Measurements from ENCODE around the gene DPYD. TPM values are rescaled to one million over a fixed set of nuclear protein-coding genes. Genes with fewer than 3 reads are reported as not detected.
A peak's percentile ranks its signal among the peaks of the same experiment; 100 is the strongest.

DPYD gene
- polyA plus RNA-seq, 4 donors: 11.9 to 31.8 (median 26.0) TPM

DNA sequence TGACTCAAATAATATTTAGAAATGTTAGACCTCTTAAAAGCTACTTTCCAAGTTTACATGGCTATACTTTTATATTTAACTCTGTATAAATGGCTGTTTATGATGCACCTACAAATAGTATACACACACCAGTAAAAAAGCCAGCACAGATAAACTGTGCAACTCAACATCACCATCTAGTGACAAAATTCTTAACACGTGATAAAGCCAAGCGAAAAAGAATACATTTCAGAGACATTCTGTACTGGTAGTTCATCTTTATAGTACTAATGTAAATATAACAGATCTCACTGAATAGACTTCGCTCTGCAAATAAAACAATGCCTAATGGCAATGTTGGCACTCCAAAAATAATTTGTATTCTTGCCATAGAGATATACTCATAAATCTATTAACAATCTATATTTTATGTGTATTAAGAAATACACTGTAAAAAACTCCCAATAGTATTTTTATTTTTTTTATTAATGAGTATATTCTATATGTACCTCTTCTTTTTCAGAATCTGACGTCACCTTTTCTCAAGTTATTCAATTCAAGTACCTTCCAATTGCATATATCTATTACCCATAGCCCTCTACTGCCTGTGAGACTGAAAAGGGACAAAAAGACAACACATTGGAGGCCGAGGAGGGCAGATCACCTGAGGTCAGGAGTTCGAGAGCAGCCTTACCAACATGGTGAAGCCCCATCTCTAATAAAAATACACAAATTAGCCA, 100.2 kb downstream of the DPYD start:
- Histone ChIP-seq H3K4me1 (ENCODE audit: control insufficient read depth in 3 of 3, insufficient read depth in 2 of 3, low read depth in 1 of 3, low read length in 2 of 3) (no peaks in the 10 kb centered on the region), H3K4me3 (ENCODE audit: low read depth in 1 of 3, low read length in 3 of 3) (no peak overlapping the region), H3K36me3 (ENCODE audit: control insufficient read depth in 3 of 3, insufficient read depth in 2 of 3, low read depth in 1 of 3, low read length in 3 of 3) (no peaks in the 10 kb centered on the region), H3K27ac (ENCODE audit: low read depth in 1 of 3, low read length in 2 of 3) (no peak overlapping the region), H3K9me3 (ENCODE audit: control insufficient read depth in 2 of 2, insufficient read depth in 1 of 2, low read depth in 1 of 2, low read length in 1 of 2) (no peaks in the 10 kb centered on the region), H3K27me3 (ENCODE audit: control insufficient read depth in 3 of 3, insufficient read depth in 3 of 3, low read length in 3 of 3) (no peaks in the 10 kb centered on the region)
- 57 to 63% (median 59%) methylated on average over 6 of the region's 6 CpGs for WGBS, 3 donors
- FAIRE-seq: no peak
- DNase-seq: peak; percentile 33 to 46

DNA sequence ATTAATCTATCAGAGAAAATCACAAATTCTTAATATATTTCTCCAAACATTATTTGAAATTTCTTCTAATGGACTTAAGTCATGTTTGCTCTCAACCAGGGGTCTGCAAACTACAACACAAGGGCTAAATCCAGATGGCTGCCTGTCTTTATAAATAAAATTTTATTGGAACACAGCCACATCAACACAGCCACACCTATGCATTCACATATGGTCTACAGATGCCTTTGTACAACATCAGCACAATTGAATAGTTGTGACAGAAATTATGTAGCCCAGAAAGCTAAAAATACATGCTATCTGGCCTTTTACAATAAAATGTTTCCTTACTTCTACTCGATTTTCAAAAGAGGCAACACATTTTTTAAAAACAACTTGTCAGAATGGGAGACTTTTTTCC, 103.9 kb downstream of the DPYD start:
- no peaks in the 10 kb centered on the region for H3K27me3 ChIP-seq (ENCODE audit: control insufficient read depth in 3 of 3, insufficient read depth in 3 of 3, low read length in 3 of 3)
- DNase-seq: no peak
- H3K27ac ChIP-seq (ENCODE audit: low read depth in 1 of 3, low read length in 2 of 3): no peak overlapping the region
- no peak overlapping the region for H3K4me3 ChIP-seq (ENCODE audit: low read depth in 1 of 3, low read length in 3 of 3)
- no peaks in the 10 kb centered on the region for H3K4me1 ChIP-seq (ENCODE audit: control insufficient read depth in 3 of 3, insufficient read depth in 2 of 3, low read depth in 1 of 3, low read length in 2 of 3)
- no peak for FAIRE-seq
- 64 to 86% (median 85%) methylated on average over 1 of the region's 1 CpG for WGBS, 3 donors
- no peaks in the 10 kb centered on the region for H3K9me3 ChIP-seq (ENCODE audit: control insufficient read depth in 2 of 2, insufficient read depth in 1 of 2, low read depth in 1 of 2, low read length in 1 of 2)
- H3K36me3 ChIP-seq (ENCODE audit: control insufficient read depth in 3 of 3, insufficient read depth in 2 of 3, low read depth in 1 of 3, low read length in 3 of 3): no peaks in the 10 kb centered on the region

DNA sequence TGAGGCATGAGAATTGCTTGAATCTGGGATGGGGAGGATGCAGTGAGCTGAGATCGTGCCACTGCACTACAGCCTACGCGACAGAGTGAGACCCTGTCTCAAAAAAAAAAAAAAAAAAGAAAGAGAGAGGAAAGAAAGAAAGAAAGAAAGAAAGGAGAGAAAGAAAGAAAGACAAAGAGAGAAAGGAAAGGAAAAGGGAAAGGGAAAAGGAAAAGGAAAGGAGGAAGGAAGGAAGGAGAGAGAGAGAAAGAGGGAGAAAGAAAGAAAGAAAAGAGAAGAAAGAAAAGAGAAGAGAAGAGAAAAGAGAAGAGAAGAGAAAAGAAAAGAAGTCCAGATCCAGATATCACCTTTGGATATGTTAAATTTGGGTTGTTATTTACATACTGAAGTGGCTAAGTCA, 106.0 kb downstream of the DPYD start:
- Histone ChIP-seq H3K27me3 (ENCODE audit: control insufficient read depth in 3 of 3, insufficient read depth in 3 of 3, low read length in 3 of 3) (no peaks in the 10 kb centered on the region), H3K27ac (ENCODE audit: low read depth in 1 of 3, low read length in 2 of 3) (no peak overlapping the region), H3K4me3 (ENCODE audit: low read depth in 1 of 3, low read length in 3 of 3) (no peak overlapping the region), H3K9me3 (ENCODE audit: control insufficient read depth in 2 of 2, insufficient read depth in 1 of 2, low read depth in 1 of 2, low read length in 1 of 2) (no peaks in the 10 kb centered on the region), H3K36me3 (ENCODE audit: control insufficient read depth in 3 of 3, insufficient read depth in 2 of 3, low read depth in 1 of 3, low read length in 3 of 3) (peaks cover 0 to 2% (median 0%) of the 10 kb centered on the region in 3 donors), H3K4me1 (ENCODE audit: control insufficient read depth in 3 of 3, insufficient read depth in 2 of 3, low read depth in 1 of 3, low read length in 2 of 3) (no peaks in the 10 kb centered on the region)
- FAIRE-seq (no peak), DNase-seq (no peak)
- 92 to 96% (median 95%) methylated on average over 3 of the region's 3 CpGs for WGBS, 3 donors

DNA sequence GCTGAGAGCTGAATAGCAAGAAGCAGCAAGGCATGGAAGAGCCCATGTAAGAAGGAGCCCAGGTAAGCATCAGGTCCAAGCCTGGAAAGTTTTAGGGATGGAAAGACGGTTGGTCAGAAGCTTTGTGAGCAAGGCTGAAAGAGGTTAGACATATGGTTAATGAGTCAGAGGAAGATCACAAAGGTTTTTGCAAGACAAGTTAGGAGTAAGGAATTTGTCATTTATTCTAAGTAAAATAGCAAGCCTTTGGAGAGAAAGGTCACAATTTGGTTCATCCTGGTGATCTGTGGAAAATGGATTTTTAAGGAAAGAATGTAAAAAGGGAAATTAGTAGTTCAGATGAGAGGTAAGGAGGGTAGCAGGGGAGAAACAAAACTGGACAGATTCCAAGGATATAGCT, 106.7 kb downstream of the DPYD start:
- Histone ChIP-seq H3K36me3 (ENCODE audit: control insufficient read depth in 3 of 3, insufficient read depth in 2 of 3, low read depth in 1 of 3, low read length in 3 of 3) (peaks cover 0 to 2% (median 0%) of the 10 kb centered on the region in 3 donors), H3K4me1 (ENCODE audit: control insufficient read depth in 3 of 3, insufficient read depth in 2 of 3, low read depth in 1 of 3, low read length in 2 of 3) (no peaks in the 10 kb centered on the region), H3K9me3 (ENCODE audit: control insufficient read depth in 2 of 2, insufficient read depth in 1 of 2, low read depth in 1 of 2, low read length in 1 of 2) (no peaks in the 10 kb centered on the region), H3K27me3 (ENCODE audit: control insufficient read depth in 3 of 3, insufficient read depth in 3 of 3, low read length in 3 of 3) (no peaks in the 10 kb centered on the region), H3K27ac (ENCODE audit: low read depth in 1 of 3, low read length in 2 of 3) (no peak overlapping the region), H3K4me3 (ENCODE audit: low read depth in 1 of 3, low read length in 3 of 3) (no peak overlapping the region)
- no peak for DNase-seq
- no peak for FAIRE-seq
- WGBS, 3 donors: 81 to 95% (median 88%) methylated on average over 1 of the region's 1 CpG

DNA sequence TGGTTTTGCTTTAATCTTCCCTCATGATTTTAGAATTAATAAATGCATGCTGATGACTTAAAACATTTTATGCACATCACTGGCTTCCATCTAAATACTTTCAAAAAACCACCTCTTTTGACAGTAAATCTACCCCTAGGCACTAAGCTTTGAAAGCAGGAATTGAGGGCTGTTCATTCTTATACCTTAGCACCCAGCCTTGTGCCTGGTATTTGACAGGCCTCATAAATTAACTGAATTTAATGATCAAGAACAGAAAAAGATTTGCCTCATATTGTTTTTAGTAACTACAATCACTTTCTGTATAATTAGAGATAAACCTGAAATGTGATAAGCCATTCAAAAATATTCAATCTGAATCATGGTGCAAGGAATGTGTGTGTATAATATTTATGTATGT, 108.8 kb downstream of the DPYD start:
- FAIRE-seq (no peak), DNase-seq (no peak)
- no peaks in the 10 kb centered on the region for H3K9me3 ChIP-seq (ENCODE audit: control insufficient read depth in 2 of 2, insufficient read depth in 1 of 2, low read depth in 1 of 2, low read length in 1 of 2)

DNA sequence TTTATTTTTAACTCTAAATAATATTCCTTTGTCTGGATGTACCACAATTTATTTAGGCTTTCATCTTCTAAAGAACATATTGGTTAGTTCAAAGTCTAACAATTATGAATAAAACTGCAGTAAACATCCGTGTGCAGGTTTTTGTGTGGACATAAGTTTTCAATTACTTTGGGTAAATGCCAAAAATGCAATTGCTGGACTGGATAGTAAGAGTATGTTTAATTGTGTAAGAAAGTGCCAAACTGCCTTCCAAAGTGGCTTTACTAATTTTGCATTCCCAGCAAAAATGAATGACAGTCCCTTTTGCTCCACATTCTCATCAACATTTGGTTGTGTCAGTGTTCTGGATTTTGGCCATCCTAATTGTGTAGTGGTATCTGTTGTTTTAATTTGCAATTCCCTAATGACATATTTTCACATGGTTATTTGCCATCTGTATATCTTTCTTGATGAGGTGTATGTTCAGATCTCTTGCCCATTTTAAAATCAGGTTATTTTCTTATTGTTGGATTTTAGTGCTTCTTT, 113.8 kb downstream of the DPYD start:
- peaks cover 0 to 2% (median 0%) of the 10 kb centered on the region in 3 donors for H3K4me1 ChIP-seq (ENCODE audit: control insufficient read depth in 3 of 3, insufficient read depth in 2 of 3, low read depth in 1 of 3, low read length in 2 of 3)
- FAIRE-seq: no peak
- H3K27ac ChIP-seq (ENCODE audit: low read depth in 1 of 3, low read length in 2 of 3): no peak overlapping the region
- no peak overlapping the region for H3K4me3 ChIP-seq (ENCODE audit: low read depth in 1 of 3, low read length in 3 of 3)
- H3K36me3 ChIP-seq (ENCODE audit: control insufficient read depth in 3 of 3, insufficient read depth in 2 of 3, low read depth in 1 of 3, low read length in 3 of 3): peaks cover 0 to 2% (median 0%) of the 10 kb centered on the region in 3 donors
- no peaks in the 10 kb centered on the region for H3K9me3 ChIP-seq (ENCODE audit: control insufficient read depth in 2 of 2, insufficient read depth in 1 of 2, low read depth in 1 of 2, low read length in 1 of 2)
- peak in 1 of 2 donors; percentile 10 for DNase-seq
- WGBS, 3 donors: 17 to 49% (median 22%) methylated on average over 1 of the region's 1 CpG
- no peaks in the 10 kb centered on the region for H3K27me3 ChIP-seq (ENCODE audit: control insufficient read depth in 3 of 3, insufficient read depth in 3 of 3, low read length in 3 of 3)

More for the DNA sequence above, 108.8 kb downstream of the DPYD start:
- peaks cover 0 to under 1% (median 0%) of the 10 kb centered on the region in 3 donors for H3K4me1 ChIP-seq (ENCODE audit: control insufficient read depth in 3 of 3, insufficient read depth in 2 of 3, low read depth in 1 of 3, low read length in 2 of 3)
- no peaks in the 10 kb centered on the region for H3K27me3 ChIP-seq (ENCODE audit: control insufficient read depth in 3 of 3, insufficient read depth in 3 of 3, low read length in 3 of 3)
- peaks cover 0 to 2% (median 0%) of the 10 kb centered on the region in 3 donors for H3K36me3 ChIP-seq (ENCODE audit: control insufficient read depth in 3 of 3, insufficient read depth in 2 of 3, low read depth in 1 of 3, low read length in 3 of 3)
- no peak overlapping the region for H3K27ac ChIP-seq (ENCODE audit: low read depth in 1 of 3, low read length in 2 of 3)
- H3K4me3 ChIP-seq (ENCODE audit: low read depth in 1 of 3, low read length in 3 of 3): no peak overlapping the region

DNA sequence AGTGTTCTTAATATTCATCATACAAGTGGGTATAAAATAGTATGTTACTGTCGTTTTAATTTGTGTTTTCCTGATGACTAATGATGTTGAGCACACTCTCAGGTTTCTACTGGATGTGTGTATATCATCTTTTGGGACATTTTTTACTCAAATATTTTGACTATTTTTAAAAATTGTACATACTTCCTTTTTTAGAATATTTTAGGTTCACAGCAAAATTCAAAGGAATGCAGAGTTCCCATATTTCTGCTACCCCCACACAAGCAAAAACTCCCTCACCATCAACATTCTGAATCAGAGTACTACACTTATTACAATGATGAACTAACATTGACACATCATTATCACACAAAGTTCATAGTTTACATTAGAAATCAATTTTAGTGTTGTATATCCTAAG, 114.5 kb downstream of the DPYD start:
- Histone ChIP-seq H3K4me3 (ENCODE audit: low read depth in 1 of 3, low read length in 3 of 3) (no peak overlapping the region), H3K9me3 (ENCODE audit: control insufficient read depth in 2 of 2, insufficient read depth in 1 of 2, low read depth in 1 of 2, low read length in 1 of 2) (no peaks in the 10 kb centered on the region), H3K27ac (ENCODE audit: low read depth in 1 of 3, low read length in 2 of 3) (no peak overlapping the region), H3K4me1 (ENCODE audit: control insufficient read depth in 3 of 3, insufficient read depth in 2 of 3, low read depth in 1 of 3, low read length in 2 of 3) (peaks cover 0 to 2% (median 0%) of the 10 kb centered on the region in 3 donors), H3K36me3 (ENCODE audit: control insufficient read depth in 3 of 3, insufficient read depth in 2 of 3, low read depth in 1 of 3, low read length in 3 of 3) (peaks cover 0 to 2% (median 0%) of the 10 kb centered on the region in 3 donors), H3K27me3 (ENCODE audit: control insufficient read depth in 3 of 3, insufficient read depth in 3 of 3, low read length in 3 of 3) (no peaks in the 10 kb centered on the region)
- DNase-seq (no peak), FAIRE-seq (no peak)
- WGBS, 3 donors: 0% methylated on average over 1 of the region's 1 CpG

DNA sequence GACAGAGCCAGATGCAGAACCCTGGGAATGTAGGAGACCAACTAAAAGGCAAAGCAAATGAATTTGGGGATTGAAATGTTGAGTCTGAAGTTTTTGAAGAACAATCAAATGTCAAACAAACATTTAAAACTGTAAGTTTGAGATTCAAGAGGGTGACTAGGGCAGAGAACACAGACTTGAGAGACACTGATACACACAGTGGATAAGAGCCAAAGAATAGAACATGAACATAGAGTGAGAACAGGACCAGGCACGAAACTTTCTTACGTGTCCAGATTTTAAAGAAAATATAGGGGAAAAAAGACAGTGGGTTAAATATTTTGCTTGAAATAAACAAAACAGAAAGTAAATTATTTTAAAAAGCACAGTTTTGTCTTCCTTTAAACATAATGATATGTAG, 115.7 kb downstream of the DPYD start:
- 93 to 97% (median 96%) methylated on average over 2 of the region's 2 CpGs for WGBS, 3 donors

More for the DNA sequence above, 115.7 kb downstream of the DPYD start:
- no peaks in the 10 kb centered on the region for H3K9me3 ChIP-seq (ENCODE audit: control insufficient read depth in 2 of 2, insufficient read depth in 1 of 2, low read depth in 1 of 2, low read length in 1 of 2)
- H3K27me3 ChIP-seq (ENCODE audit: control insufficient read depth in 3 of 3, insufficient read depth in 3 of 3, low read length in 3 of 3): no peaks in the 10 kb centered on the region
- H3K4me3 ChIP-seq (ENCODE audit: low read depth in 1 of 3, low read length in 3 of 3): no peak overlapping the region
- peaks cover 0 to 2% (median 0%) of the 10 kb centered on the region in 3 donors for H3K4me1 ChIP-seq (ENCODE audit: control insufficient read depth in 3 of 3, insufficient read depth in 2 of 3, low read depth in 1 of 3, low read length in 2 of 3)
- no peaks in the 10 kb centered on the region for H3K36me3 ChIP-seq (ENCODE audit: control insufficient read depth in 3 of 3, insufficient read depth in 2 of 3, low read depth in 1 of 3, low read length in 3 of 3)
- no peak overlapping the region for H3K27ac ChIP-seq (ENCODE audit: low read depth in 1 of 3, low read length in 2 of 3)
- no peak for DNase-seq
- FAIRE-seq: no peak
